ENCODE results near the gene PCSK2.

GRCh38 chr20:17493173-17493572 is 266.3 kb downstream of the PCSK2 start:
- TF ChIP-seq POLR2AphosphoS5 (IDR thresholded peaks at IDR 0.05) (no peak), CTCF (IDR thresholded peaks at IDR 0.05) (no peak), POLR2A (IDR thresholded peaks at IDR 0.05) (no peak)
